H9 (cell line): ENCODE measurements around the gene EVI5L. TPM values are rescaled to one million over a fixed set of nuclear protein-coding genes. Genes with fewer than 3 reads are reported as not detected.

ENCODE experiments used
- DNase-seq: peaks from one replicate; pipeline ENCODE4 v3.0.0-alpha.2; 2017
- H2AFZ ChIP-seq: one replicate; pipeline ENCODE4 v1.6.1; 2013; ENCODE audit warnings: mild to moderate bottlenecking, low read length, control low read depth, moderate library complexity
- H2AK5ac ChIP-seq: 2 replicates; pipeline ENCODE4 v1.6.1; 2013; ENCODE audit warnings: low read length, control low read depth, mixed read lengths; ENCODE audit not compliant: insufficient read length
- H2BK120ac ChIP-seq: one replicate; pipeline ENCODE4 v1.6.1; 2013; ENCODE audit warnings: low read depth, mild to moderate bottlenecking, low read length, control low read depth, inconsistent platforms; ENCODE audit not compliant: poor library complexity, severe bottlenecking
- H2BK12ac ChIP-seq: 2 replicates; pipeline ENCODE4 v1.6.1; 2013; ENCODE audit warnings: low read length, control low read depth, mixed read lengths, low read depth; ENCODE audit not compliant: insufficient read length
- H2BK15ac ChIP-seq: 2 replicates; pipeline ENCODE4 v1.6.1; 2013; ENCODE audit warnings: low read depth, low read length, control low read depth
- H2BK20ac ChIP-seq: one replicate; pipeline ENCODE4 v1.6.1; 2013; ENCODE audit warnings: low read depth, mild to moderate bottlenecking, low read length, control low read depth, inconsistent platforms; ENCODE audit not compliant: poor library complexity, severe bottlenecking
- H2BK5ac ChIP-seq: 2 replicates; pipeline ENCODE4 v1.6.1; 2013; ENCODE audit warnings: low read length, control low read depth, mixed read lengths; ENCODE audit not compliant: insufficient read length
- H3K14ac ChIP-seq: 2 replicates; pipeline ENCODE4 v1.6.1; 2013; ENCODE audit warnings: low read length, control low read depth; ENCODE audit not compliant: insufficient read depth
- H3K18ac ChIP-seq: 2 replicates; pipeline ENCODE4 v1.6.1; 2013; ENCODE audit warnings: low read depth, mild to moderate bottlenecking, mixed read lengths, low read length, control low read depth; ENCODE audit not compliant: insufficient read length
- H3K23ac ChIP-seq: 2 replicates; pipeline ENCODE4 v1.6.1; 2013; ENCODE audit warnings: low read length, control low read depth, mixed read lengths, low read depth; ENCODE audit not compliant: insufficient read length
- H3K23me2 ChIP-seq: 2 replicates; pipeline ENCODE4 v1.6.1; 2013; ENCODE audit warnings: low read depth, mild to moderate bottlenecking, mixed read lengths, low read length, control low read depth; ENCODE audit not compliant: insufficient read length, poor library complexity, severe bottlenecking
- H3K27ac ChIP-seq: 2 replicates; pipeline ENCODE4 v1.5.1; 2013; ENCODE audit warnings: low read length, control low read depth, mixed read lengths, low read depth; ENCODE audit not compliant: insufficient read length
- H3K27me3 ChIP-seq: 2 replicates; pipeline ENCODE4 v1.6.1; 2013; ENCODE audit warnings: low read length, control low read depth, inconsistent platforms; ENCODE audit not compliant: insufficient read depth
- H3K4ac ChIP-seq: 2 replicates; pipeline ENCODE4 v1.6.1; 2013; ENCODE audit warnings: low read depth, mild to moderate bottlenecking, control low read depth, inconsistent platforms, low read length, moderate library complexity
- H3K4me1 ChIP-seq: 2 replicates; pipeline ENCODE4 v1.6.1; 2013; ENCODE audit warnings: low read length, control low read depth, inconsistent platforms; ENCODE audit not compliant: insufficient read depth
- H3K4me2 ChIP-seq: 2 replicates; pipeline ENCODE4 v1.6.1; 2013; ENCODE audit warnings: low read length, control low read depth, mixed read lengths; ENCODE audit not compliant: insufficient read length, insufficient read depth
- H3K56ac ChIP-seq: 2 replicates; pipeline ENCODE4 v1.6.1; 2013; ENCODE audit warnings: low read depth, mild to moderate bottlenecking, mixed read lengths, low read length, control low read depth; ENCODE audit not compliant: insufficient read length
- H3K79me1 ChIP-seq: 2 replicates; pipeline ENCODE4 v1.6.1; 2013; ENCODE audit warnings: low read depth, mild to moderate bottlenecking, moderate library complexity, low read length, control low read depth, inconsistent platforms; ENCODE audit not compliant: insufficient read depth, poor library complexity, severe bottlenecking
- H3K79me2 ChIP-seq: 2 replicates; pipeline ENCODE4 v1.6.1; 2013; ENCODE audit warnings: low read length, control low read depth, inconsistent platforms; ENCODE audit not compliant: insufficient read depth
- H3K9ac ChIP-seq: 2 replicates; pipeline ENCODE4 v1.6.1; 2013; ENCODE audit warnings: low read length, control low read depth, mixed read lengths; ENCODE audit not compliant: insufficient read length; ENCODE audit errors: extremely low read depth
- H3K9me3 ChIP-seq: one replicate; pipeline ENCODE4 v1.6.1; 2013; ENCODE audit warnings: low read depth, low read length, inconsistent platforms; ENCODE audit not compliant: control insufficient read depth
- H3T11ph ChIP-seq: one replicate; pipeline ENCODE4 v1.6.1; 2013; ENCODE audit warnings: mild to moderate bottlenecking, low read length, control low read depth, inconsistent platforms
- H4K20me1 ChIP-seq: one replicate; pipeline ENCODE4 v1.6.1; 2013; ENCODE audit not compliant: control insufficient read depth, insufficient read length, insufficient read depth
- H4K5ac ChIP-seq: 2 replicates; pipeline ENCODE4 v1.6.1; 2013; ENCODE audit warnings: low read depth, mild to moderate bottlenecking, mixed read lengths, low read length, control low read depth; ENCODE audit not compliant: insufficient read length
- H4K8ac ChIP-seq: replicated peaks from 2 replicates; pipeline ENCODE4 v1.6.1; 2013; ENCODE audit warnings: low read length, control low read depth, mixed read lengths, low read depth; ENCODE audit not compliant: insufficient read length
- H4K91ac ChIP-seq: 2 replicates; pipeline ENCODE4 v1.6.1; 2013; ENCODE audit warnings: low read depth, mild to moderate bottlenecking, moderate library complexity, mixed read lengths, low read length, control low read depth; ENCODE audit not compliant: insufficient read length
- H3K27ac Mint-ChIP-seq, 3 experiments: 2 replicates in 2 of 3; 3 replicates in 1 of 3; pipeline ENCODE4 v1.8.0; 2020 to 2021; ENCODE audit warnings: mixed read lengths in 3 of 3, mild to moderate bottlenecking in 1 of 3, moderate library complexity in 1 of 3
- H3K27me3 Mint-ChIP-seq: 2 replicates; pipeline ENCODE4 v1.8.0; 2021; ENCODE audit warnings: low read depth, mild to moderate bottlenecking, moderate library complexity, mixed read lengths
- H3K36me3 Mint-ChIP-seq, 3 experiments: 2 replicates in 2 of 3; 3 replicates in 1 of 3; pipeline ENCODE4 v1.8.0; 2020 to 2021; ENCODE audit warnings: low read depth in 3 of 3, mixed read lengths in 3 of 3; ENCODE audit not compliant: insufficient read depth in 1 of 3
- H3K4me1 Mint-ChIP-seq, 2 experiments: 2 replicates each; pipeline ENCODE4 v1.8.0; 2020; ENCODE audit warnings: mixed read lengths in 2 of 2
- H3K4me3 Mint-ChIP-seq, 2 experiments: 2 replicates in 1 of 2; 3 replicates in 1 of 2; pipeline ENCODE4 v1.8.0; 2020 to 2021; ENCODE audit warnings: mild to moderate bottlenecking in 2 of 2, mixed read lengths in 2 of 2, moderate library complexity in 1 of 2
- H3K9me3 Mint-ChIP-seq, 2 experiments: 2 replicates in 1 of 2; 3 replicates in 1 of 2; pipeline ENCODE4 v1.8.0; 2020; ENCODE audit warnings: mild to moderate bottlenecking in 2 of 2, mixed read lengths in 2 of 2, moderate library complexity in 1 of 2
- CTCF ChIP-seq: fragments of 200-600 bp; sonication (generic); conservative IDR thresholded peaks from 3 replicates; pipeline ENCODE4 v1.8.0; 2021; ENCODE audit warnings: antibody characterized with exemption, mild to moderate bottlenecking
- WGBS: extraction: QIAGEN DNeasy Blood & Tissue Kit; methylation state at CpG from one replicate; pipeline ENCODE4 v1.1.7; 2013; ENCODE audit warnings: missing lambda C conversion rate, low lambda C conversion rate, mixed read lengths; ENCODE audit not compliant: insufficient read length; ENCODE audit errors: extremely low coverage; 5-methylcytosine and 5-hydroxymethylcytosine counted together
- total RNA-seq: library from RNA; stranded (reverse); gene quantifications from 2 replicates; pipeline ENCODE4 v1.2.1, GENCODE V29; 2021

The EVI5L gene
- total RNA-seq, 1 experiment from 2014 or later: 7.1 TPM

GRCh38 chr19:7864690-7865074, 34.7 kb downstream of the EVI5L start:
- H2AFZ ChIP-seq: no peak overlapping the region
- TF ChIP-seq CTCF: no peak
- H4K5ac ChIP-seq: no peak overlapping the region
- Mint-ChIP-seq H3K27me3 (peaks cover 60% of the 10 kb centered on the region), H3K36me3 (no peaks in the 10 kb centered on the region; a peak in 1 of 7 replicates), H3K4me1 (peaks cover 10 to 40% of the 10 kb centered on the region in 2 experiments), H3K9me3 (no peaks in the 10 kb centered on the region), H3K27ac (no peak overlapping the region), H3K4me3 (no peak overlapping the region)
- no peak overlapping the region for H3K18ac ChIP-seq
- H3K56ac ChIP-seq: no peak overlapping the region
- H3K9ac ChIP-seq: no peak overlapping the region
- no peak overlapping the region for H2BK5ac ChIP-seq
- no peak overlapping the region for H3K4ac ChIP-seq
- no peaks in the 10 kb centered on the region for H3K9me3 ChIP-seq
- no peak overlapping the region for H3T11ph ChIP-seq
- H4K20me1 ChIP-seq: peaks cover 6% of the 10 kb centered on the region
- no peak overlapping the region for H2BK15ac ChIP-seq
- no peak overlapping the region for H2AK5ac ChIP-seq
- H3K27me3 ChIP-seq: peaks cover 4% of the 10 kb centered on the region; the same call in 1 of the 2 replicates
- H2BK12ac ChIP-seq: no peak overlapping the region
- H3K4me2 ChIP-seq: no peak overlapping the region
- H4K91ac ChIP-seq: no peak overlapping the region
- no CpG with 5 or more reads among the region's 18 CpGs for WGBS
- H2BK20ac ChIP-seq: no peak overlapping the region
- H3K4me1 ChIP-seq: no peaks in the 10 kb centered on the region; the same call in 1 of the 2 replicates
- no peak overlapping the region for H4K8ac ChIP-seq
- H3K79me2 ChIP-seq: no peaks in the 10 kb centered on the region
- H3K27ac ChIP-seq: no peak overlapping the region
- H3K23ac ChIP-seq: no peak overlapping the region
- no peak overlapping the region for H3K14ac ChIP-seq
- H3K79me1 ChIP-seq: no peaks in the 10 kb centered on the region
- no peak overlapping the region for H2BK120ac ChIP-seq
- H3K23me2 ChIP-seq: peaks cover 22% of the 10 kb centered on the region
- no peak for DNase-seq
